Measurements from ENCODE around the gene CTNNA2.

CTNNA2 gene
- total RNA-seq, result 0 to 0.42 (median 0) reads per million in 9 experiments

GRCh38 chr2:79512442-79513401 is at the start of gene CTNNA2:
Gene CTNNA2, plus strand, starts transcription at chr2:79513051.
- Mint-ChIP-seq H3K27ac (no peak within 1 kb of the TSS), H3K4me3 (no peak within 1 kb of the TSS)

DNA sequence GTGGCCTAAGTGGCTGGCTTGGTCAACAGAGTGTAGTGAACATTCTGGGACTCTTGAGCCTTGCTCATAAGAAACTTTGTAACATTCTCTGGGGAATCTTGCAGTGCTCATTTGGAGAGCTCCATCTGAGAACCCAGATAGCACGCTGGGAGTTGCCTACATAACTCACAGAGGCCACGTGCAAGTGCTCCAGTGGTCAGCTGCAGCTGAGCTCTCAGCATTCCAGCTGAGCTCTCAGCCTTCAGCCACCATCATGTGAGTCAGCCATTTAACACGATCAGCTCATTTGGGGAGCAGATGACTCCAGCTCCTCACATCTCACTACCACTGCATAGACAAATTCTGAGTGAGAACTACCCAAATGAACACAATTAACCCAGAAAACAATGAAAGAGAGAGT is 25.5 kb upstream of the CTNNA2 start:
- ATAC-seq (replicated peaks) (no peak), DNase-seq (no peak)
- Mint-ChIP-seq H3K4me1 (ENCODE audit: low read depth in 2 of 2) (no peaks in the 10 kb centered on the region), H3K4me3 (no peak overlapping the region), H3K9me3 (peaks cover 8 to 16% of the 10 kb centered on the region in 2 donors), H3K36me3 (ENCODE audit: insufficient read depth) (no peaks in the 10 kb centered on the region), H3K27ac (no peak overlapping the region), H3K27me3 (no peaks in the 10 kb centered on the region)

More at GRCh38 chr2:79512442-79513401, at the start of gene CTNNA2:
- DNase-seq, result no peak
- H3K27me3 Mint-ChIP-seq, result peaks cover 0 to 8% of the 10 kb centered on the region in 2 donors
- no peaks in the 10 kb centered on the region for H3K4me1 Mint-ChIP-seq (ENCODE audit: low read depth in 2 of 2)
- H3K9me3 Mint-ChIP-seq, result peaks cover 2 to 16% of the 10 kb centered on the region in 2 donors
- no peak for ATAC-seq (replicated peaks)
- no peaks in the 10 kb centered on the region for H3K36me3 Mint-ChIP-seq (ENCODE audit: insufficient read depth)

DNA sequence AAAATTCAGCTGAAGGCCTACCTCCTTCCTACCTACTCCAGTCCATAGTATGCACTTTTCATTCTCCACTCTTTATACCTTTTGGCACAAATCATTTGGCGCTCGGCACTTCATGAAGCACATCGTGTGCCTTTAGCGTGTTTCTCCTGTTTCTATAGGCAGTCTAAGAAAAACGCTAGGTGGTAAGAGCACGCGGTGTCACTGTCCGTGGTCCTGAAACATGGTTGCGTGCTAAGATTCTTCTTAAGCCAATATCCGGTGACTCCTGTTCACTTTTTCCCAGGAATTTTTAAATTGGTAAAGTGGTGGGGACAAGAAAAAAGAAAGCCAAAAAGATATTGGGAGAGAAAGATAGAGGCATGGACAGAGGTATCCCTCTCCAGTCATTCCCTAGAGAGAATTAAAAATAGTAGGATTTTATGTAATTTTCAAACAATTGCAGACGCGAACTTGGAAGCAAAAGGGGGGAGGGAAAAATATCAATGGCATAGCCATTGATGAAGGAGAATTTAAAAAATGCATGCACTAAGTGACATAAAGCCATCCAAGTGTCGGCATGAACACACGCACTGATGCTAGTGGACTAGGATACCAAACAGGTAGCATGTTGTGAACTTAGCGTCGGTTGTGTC is 1.4 kb upstream of the CTNNA2 start:
- Mint-ChIP-seq H3K27me3 (peaks cover 0 to 8% of the 10 kb centered on the region in 2 donors), H3K36me3 (ENCODE audit: insufficient read depth) (no peaks in the 10 kb centered on the region), H3K27ac (no peak overlapping the region), H3K4me1 (ENCODE audit: low read depth in 2 of 2) (no peaks in the 10 kb centered on the region), H3K4me3 (no peak overlapping the region), H3K9me3 (peaks cover 2 to 14% of the 10 kb centered on the region in 2 donors)
- DNase-seq (no peak), ATAC-seq (replicated peaks) (no peak)

- H3K36me3 Mint-ChIP-seq (ENCODE audit: insufficient read depth), result no peaks in the 10 kb centered on the region
These were observed 860 bp downstream of the CTNNA2 start for GRCh38 chr2:79513711-79514110.

DNA sequence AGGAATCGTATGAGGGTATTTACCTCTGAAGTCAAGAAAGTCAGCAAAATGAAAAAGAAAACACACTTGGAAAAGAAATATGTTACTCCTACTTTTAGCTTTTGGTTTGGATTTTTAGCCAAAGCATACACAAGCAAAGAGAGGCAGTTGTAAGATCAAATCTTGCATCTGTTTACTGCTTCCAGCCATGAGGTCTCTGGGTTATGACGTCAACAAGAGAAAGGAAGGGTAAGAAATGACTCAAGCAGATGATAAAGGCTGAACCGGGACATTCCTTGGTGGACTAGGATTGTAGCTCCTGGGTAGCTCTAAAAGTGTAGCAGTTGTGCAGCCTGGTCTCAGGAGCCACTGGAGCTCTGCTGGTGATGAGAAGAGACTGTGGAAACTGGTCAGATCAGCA is 16.8 kb downstream of the CTNNA2 start:
- H3K36me3 Mint-ChIP-seq (ENCODE audit: insufficient read depth), result no peaks in the 10 kb centered on the region
- no peaks in the 10 kb centered on the region for H3K4me1 Mint-ChIP-seq (ENCODE audit: low read depth in 2 of 2)
- H3K27me3 Mint-ChIP-seq, result no peaks in the 10 kb centered on the region
- H3K4me3 Mint-ChIP-seq, result no peak overlapping the region
- DNase-seq (no peak), ATAC-seq (replicated peaks) (no peak)
- peaks cover 14 to 29% of the 10 kb centered on the region in 2 donors for H3K9me3 Mint-ChIP-seq
- no peak overlapping the region for H3K27ac Mint-ChIP-seq

More at GRCh38 chr2:79513711-79514110, 860 bp downstream of the CTNNA2 start:
- H3K9me3 Mint-ChIP-seq, result peaks cover 2 to 16% of the 10 kb centered on the region in 2 donors
- no peak for ATAC-seq (replicated peaks)
- no peak overlapping the region for H3K27ac Mint-ChIP-seq
- no peak for DNase-seq
- H3K4me3 Mint-ChIP-seq, result no peak overlapping the region
- no peaks in the 10 kb centered on the region for H3K4me1 Mint-ChIP-seq (ENCODE audit: low read depth in 2 of 2)
- peaks cover 0 to 8% of the 10 kb centered on the region in 2 donors for H3K27me3 Mint-ChIP-seq

GRCh38 chr2:79530443-79530842 is 17.6 kb downstream of the CTNNA2 start:
- ATAC-seq (replicated peaks), result no peak
- Mint-ChIP-seq H3K9me3 (peaks cover 14 to 29% of the 10 kb centered on the region in 2 donors), H3K27ac (no peak overlapping the region), H3K27me3 (no peaks in the 10 kb centered on the region), H3K36me3 (ENCODE audit: insufficient read depth) (no peaks in the 10 kb centered on the region), H3K4me3 (no peak overlapping the region), H3K4me1 (ENCODE audit: low read depth in 2 of 2) (no peaks in the 10 kb centered on the region)
- DNase-seq, result no peak

GRCh38 chr2:79547568-79547967 is 34.7 kb downstream of the CTNNA2 start:
- Mint-ChIP-seq H3K27ac (no peak overlapping the region), H3K9me3 (peaks cover 7 to 17% of the 10 kb centered on the region in 2 donors), H3K27me3 (no peaks in the 10 kb centered on the region), H3K36me3 (ENCODE audit: insufficient read depth) (no peaks in the 10 kb centered on the region), H3K4me1 (ENCODE audit: low read depth in 2 of 2) (no peaks in the 10 kb centered on the region), H3K4me3 (no peak overlapping the region)
- ATAC-seq (replicated peaks), result no peak
- no peak for DNase-seq

DNA sequence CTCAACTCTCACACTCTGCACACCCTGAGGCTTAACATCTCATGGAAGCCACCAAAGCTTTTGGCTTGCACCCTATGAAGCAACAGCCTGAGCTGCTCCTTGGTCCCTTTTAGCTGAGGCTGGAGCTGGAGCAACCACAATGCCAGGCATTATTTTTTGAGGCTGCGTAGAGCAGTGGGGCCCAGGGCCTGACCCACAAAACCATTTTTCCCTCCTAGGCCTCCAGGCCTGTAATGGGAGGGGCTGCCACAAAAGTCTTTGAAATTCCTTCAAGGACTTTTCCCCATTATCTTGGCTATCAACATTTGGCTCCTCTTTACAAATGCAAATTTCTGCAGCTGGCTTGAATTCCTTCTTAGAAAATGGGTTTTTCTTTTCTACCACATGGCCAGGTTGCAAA is 39.8 kb downstream of the CTNNA2 start:
- no peak for ATAC-seq (replicated peaks)
- H3K4me1 Mint-ChIP-seq (ENCODE audit: low read depth in 2 of 2), result no peaks in the 10 kb centered on the region
- peaks cover 9 to 27% of the 10 kb centered on the region in 2 donors for H3K9me3 Mint-ChIP-seq
- no peak overlapping the region for H3K4me3 Mint-ChIP-seq
- no peak for DNase-seq
- no peaks in the 10 kb centered on the region for H3K27me3 Mint-ChIP-seq
- H3K36me3 Mint-ChIP-seq (ENCODE audit: insufficient read depth), result no peaks in the 10 kb centered on the region
- no peak overlapping the region for H3K27ac Mint-ChIP-seq

GRCh38 chr2:79554899-79555298 is 42.0 kb downstream of the CTNNA2 start:
- Mint-ChIP-seq H3K4me1 (ENCODE audit: low read depth in 2 of 2) (no peaks in the 10 kb centered on the region), H3K4me3 (no peak overlapping the region), H3K27ac (no peak overlapping the region), H3K36me3 (ENCODE audit: insufficient read depth) (no peaks in the 10 kb centered on the region), H3K9me3 (peaks cover 15 to 30% of the 10 kb centered on the region in 2 donors), H3K27me3 (no peaks in the 10 kb centered on the region)
- no peak for DNase-seq
- ATAC-seq (replicated peaks), result no peak

DNA sequence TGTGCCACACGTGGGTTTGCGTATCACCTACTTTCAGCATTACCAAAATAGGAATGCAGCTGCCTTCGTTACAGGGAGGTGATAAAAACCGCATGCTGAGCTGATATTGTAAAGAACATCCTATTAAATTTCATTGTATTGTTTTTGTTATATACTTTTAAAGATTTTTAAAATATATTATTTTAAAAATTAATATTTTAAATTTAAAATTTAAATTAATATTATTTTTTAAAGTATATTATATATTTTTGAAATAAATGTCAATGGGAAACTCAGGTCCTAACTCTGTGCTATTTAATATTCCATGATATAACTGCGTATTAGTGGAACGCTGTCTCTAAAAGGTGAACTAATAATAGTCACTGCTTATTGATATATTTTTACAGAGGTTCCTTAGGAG is 51.2 kb downstream of the CTNNA2 start:
- H3K4me3 Mint-ChIP-seq, result no peak overlapping the region
- peaks cover 15 to 20% of the 10 kb centered on the region in 2 donors for H3K9me3 Mint-ChIP-seq

GRCh38 chr2:79569048-79569447 is 56.2 kb downstream of the CTNNA2 start:
- Mint-ChIP-seq H3K4me1 (ENCODE audit: low read depth in 2 of 2) (no peaks in the 10 kb centered on the region), H3K9me3 (peaks cover 13 to 21% of the 10 kb centered on the region in 2 donors), H3K27ac (no peak overlapping the region), H3K36me3 (ENCODE audit: insufficient read depth) (peaks cover 3% of the 10 kb centered on the region), H3K4me3 (no peak overlapping the region), H3K27me3 (no peaks in the 10 kb centered on the region)
- ATAC-seq (replicated peaks) (no peak), DNase-seq (no peak)

More for the DNA sequence above, 51.2 kb downstream of the CTNNA2 start:
- no peak for ATAC-seq (replicated peaks)
- Mint-ChIP-seq H3K4me1 (ENCODE audit: low read depth in 2 of 2) (no peaks in the 10 kb centered on the region), H3K27ac (no peak overlapping the region), H3K27me3 (no peaks in the 10 kb centered on the region), H3K36me3 (ENCODE audit: insufficient read depth) (peaks cover 3% of the 10 kb centered on the region)
- no peak for DNase-seq

GRCh38 chr2:79573895-79574674 is 61.2 kb downstream of the CTNNA2 start:
- no peak overlapping the region for H3K27ac Mint-ChIP-seq
- DNase-seq, result no peak
- ATAC-seq (replicated peaks), result no peak
- peaks cover 6 to 18% of the 10 kb centered on the region in 2 donors for H3K9me3 Mint-ChIP-seq
- H3K36me3 Mint-ChIP-seq (ENCODE audit: insufficient read depth), result peaks cover 4% of the 10 kb centered on the region
- no peak overlapping the region for H3K4me3 Mint-ChIP-seq
- no peaks in the 10 kb centered on the region for H3K27me3 Mint-ChIP-seq
- no peaks in the 10 kb centered on the region for H3K4me1 Mint-ChIP-seq (ENCODE audit: low read depth in 2 of 2)

DNA sequence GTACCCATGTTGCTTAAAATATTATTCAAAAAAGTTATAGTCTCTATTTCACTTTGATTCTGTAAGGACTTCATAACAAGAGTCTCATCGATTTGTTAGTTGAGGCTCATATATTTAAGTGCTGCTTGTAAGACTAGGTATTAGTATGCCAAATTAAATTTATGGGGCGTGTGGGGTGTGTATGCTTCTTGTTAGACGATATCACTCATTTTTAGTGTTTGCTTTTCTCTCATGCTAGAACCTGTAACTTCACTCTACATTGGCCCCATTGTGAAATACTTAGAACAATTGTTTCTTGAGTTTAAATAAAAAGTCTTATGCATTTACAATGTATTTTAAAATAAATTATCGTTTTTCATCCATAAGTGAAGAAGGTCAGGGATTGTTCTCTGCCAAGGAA is 63.6 kb downstream of the CTNNA2 start:
- DNase-seq, result no peak

More for the DNA sequence above, 63.6 kb downstream of the CTNNA2 start:
- no peak for ATAC-seq (replicated peaks)
- peaks cover 4% of the 10 kb centered on the region for H3K36me3 Mint-ChIP-seq (ENCODE audit: insufficient read depth)
- no peaks in the 10 kb centered on the region for H3K4me1 Mint-ChIP-seq (ENCODE audit: low read depth in 2 of 2)
- no peak overlapping the region for H3K27ac Mint-ChIP-seq
- peaks cover 5 to 13% of the 10 kb centered on the region in 2 donors for H3K9me3 Mint-ChIP-seq
- H3K4me3 Mint-ChIP-seq, result no peak overlapping the region
- H3K27me3 Mint-ChIP-seq, result no peaks in the 10 kb centered on the region

Data from effector memory CD8-positive, alpha-beta T cell (primary cell).